ENCODE measurements around the gene HYAL4. TPM values are rescaled to one million over a fixed set of nuclear protein-coding genes. Genes with fewer than 3 reads are reported as not detected.
"Not testable (repeated sequence)": the region's sequence is repeated elsewhere in the genome, so short reads cannot be mapped to it uniquely, and the experiment has no call there.

HYAL4 gene
- polyA plus RNA-seq, 1 of the 3 experiments (the other 2 are of a cell fraction): not detected

GRCh38 chr7:123883154-123883553 lies 38.2 kb downstream of the HYAL4 start:
- Histone ChIP-seq H3K27ac (ENCODE audit: low read depth in 2 of 2, low read length in 1 of 2) (no peak overlapping the region), H3K9me2 (no peaks in the 10 kb centered on the region), H3K9me3 (no peaks in the 10 kb centered on the region), H3K79me2 (ENCODE audit: insufficient read depth) (no peaks in the 10 kb centered on the region), H3F3A (replicated peaks; ENCODE audit: insufficient read depth) (no peaks in the 10 kb centered on the region), H4K20me1 (ENCODE audit: insufficient read depth) (no peaks in the 10 kb centered on the region), H3K4me3 (ENCODE audit: low read depth in 2 of 2, low read length in 1 of 2) (no peak overlapping the region), H3K4me1 (ENCODE audit: control insufficient read depth in 1 of 2, insufficient read depth in 2 of 2, low read depth in 1 of 2, low read length in 1 of 2) (no peaks in the 10 kb centered on the region), H3K4me2 (no peak overlapping the region), H3K36me3 (replicated peaks in 1 of 2; ENCODE audit: control insufficient read depth in 1 of 2, insufficient read depth in 2 of 2, low read length in 1 of 2) (no peaks in the 10 kb centered on the region), H3K9ac (no peak overlapping the region), H2AFZ (ENCODE audit: low read depth) (no peak overlapping the region), H3K27me3 (ENCODE audit: insufficient read depth) (no peaks in the 10 kb centered on the region)
- TF ChIP-seq IRF3 (IDR thresholded peaks at IDR 0.05; ENCODE audit: low read depth, low read length): no peak
- TF ChIP-seq FOXM1 (IDR thresholded peaks at IDR 0.05; ENCODE audit: low read depth): no peak
- TF ChIP-seq NFIC (IDR thresholded peaks at IDR 0.05; ENCODE audit: borderline replicate concordance): no peak
- no peak for TF ChIP-seq TCF12 (IDR thresholded peaks at IDR 0.05)
- no peak for TF ChIP-seq NRF1 (IDR thresholded peaks at IDR 0.05; ENCODE audit: low read depth, low read length)
- no peak for TF ChIP-seq MXI1 (IDR thresholded peaks at IDR 0.05; ENCODE audit: low read depth, low read length)
- no peak for TF ChIP-seq CTCF (IDR thresholded peaks at IDR 0.05)
- no peak for TF ChIP-seq FOSL2 (IDR thresholded peaks at IDR 0.05; ENCODE audit: borderline replicate concordance, low read depth)
- TF ChIP-seq POLR2AphosphoS5 (IDR thresholded peaks at IDR 0.05; ENCODE audit: low read depth, low read length): no peak
- ChIA-PET CTCF (no interaction called here), POLR2A (no interaction called here)
- DNase-seq: no peak

- no peaks in the 10 kb centered on the region for H3K4me1 ChIP-seq (ENCODE audit: control insufficient read depth in 1 of 2, insufficient read depth in 2 of 2, low read depth in 1 of 2, low read length in 1 of 2)
- no peaks in the 10 kb centered on the region for H3K79me2 ChIP-seq (ENCODE audit: insufficient read depth)
- H3K4me2 ChIP-seq: no peak overlapping the region
- no peak for TF ChIP-seq GABPA (IDR thresholded peaks at IDR 0.05; ENCODE audit: low read depth)
- no peak for TF ChIP-seq MXI1 (IDR thresholded peaks at IDR 0.05; ENCODE audit: low read depth, low read length)
- no peak for TF ChIP-seq FOXM1 (IDR thresholded peaks at IDR 0.05; ENCODE audit: low read depth)
- no peak for TF ChIP-seq NFIC (IDR thresholded peaks at IDR 0.05; ENCODE audit: borderline replicate concordance)
- TF ChIP-seq, protein P1, sequence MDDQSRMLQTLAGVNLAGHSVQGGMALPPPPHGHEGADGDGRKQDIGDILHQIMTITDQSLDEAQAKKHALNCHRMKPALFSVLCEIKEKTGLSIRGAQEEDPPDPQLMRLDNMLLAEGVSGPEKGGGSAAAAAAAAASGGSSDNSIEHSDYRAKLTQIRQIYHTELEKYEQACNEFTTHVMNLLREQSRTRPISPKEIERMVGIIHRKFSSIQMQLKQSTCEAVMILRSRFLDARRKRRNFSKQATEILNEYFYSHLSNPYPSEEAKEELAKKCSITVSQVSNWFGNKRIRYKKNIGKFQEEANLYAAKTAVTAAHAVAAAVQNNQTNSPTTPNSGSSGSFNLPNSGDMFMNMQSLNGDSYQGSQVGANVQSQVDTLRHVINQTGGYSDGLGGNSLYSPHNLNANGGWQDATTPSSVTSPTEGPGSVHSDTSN (IDR thresholded peaks at IDR 0.05): no peak
- TF ChIP-seq, protein P2, sequence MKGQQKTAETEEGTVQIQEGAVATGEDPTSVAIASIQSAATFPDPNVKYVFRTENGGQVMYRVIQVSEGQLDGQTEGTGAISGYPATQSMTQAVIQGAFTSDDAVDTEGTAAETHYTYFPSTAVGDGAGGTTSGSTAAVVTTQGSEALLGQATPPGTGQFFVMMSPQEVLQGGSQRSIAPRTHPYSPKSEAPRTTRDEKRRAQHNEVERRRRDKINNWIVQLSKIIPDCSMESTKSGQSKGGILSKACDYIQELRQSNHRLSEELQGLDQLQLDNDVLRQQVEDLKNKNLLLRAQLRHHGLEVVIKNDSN (IDR thresholded peaks at IDR 0.05; ENCODE audit: borderline replicate concordance, low read depth): no peak
- no peak for TF ChIP-seq NRF1 (IDR thresholded peaks at IDR 0.05; ENCODE audit: low read depth, low read length)
- no peak for TF ChIP-seq ELF1 (IDR thresholded peaks at IDR 0.05)
- TF ChIP-seq SIN3A (IDR thresholded peaks at IDR 0.05; ENCODE audit: borderline replicate concordance, low read depth, low read length): no peak
- no peak for TF ChIP-seq USF2 (IDR thresholded peaks at IDR 0.05; ENCODE audit: borderline replicate concordance, low read depth, low read length)
- TF ChIP-seq TEAD4 (IDR thresholded peaks at IDR 0.05; ENCODE audit: borderline replicate concordance, insufficient read depth): no peak
- no peak overlapping the region for H3K9ac ChIP-seq
- no peak overlapping the region for H2AFZ ChIP-seq (ENCODE audit: low read depth)
- H3F3A ChIP-seq (replicated peaks; ENCODE audit: insufficient read depth): no peaks in the 10 kb centered on the region
- H3K36me3 ChIP-seq (replicated peaks in 1 of 2; ENCODE audit: control insufficient read depth in 1 of 2, insufficient read depth in 2 of 2, low read length in 1 of 2): no peaks in the 10 kb centered on the region
- no peak for DNase-seq
- no peaks in the 10 kb centered on the region for H3K9me2 ChIP-seq
- H3K9me3 ChIP-seq: no peaks in the 10 kb centered on the region
- POLR2A ChIA-PET: no interaction called here
- no peak overlapping the region for H3K27ac ChIP-seq (ENCODE audit: low read depth in 2 of 2, low read length in 1 of 2)
- CTCF ChIA-PET: interaction anchor here (1.4 kb wide), 1 partner anchor 16 kb away, joined by 4 read pairs; no protein-coding TSS in a partner anchor
- no peak overlapping the region for H3K4me3 ChIP-seq (ENCODE audit: low read depth in 2 of 2, low read length in 1 of 2)
- H3K27me3 ChIP-seq (ENCODE audit: insufficient read depth): no peaks in the 10 kb centered on the region
- H4K20me1 ChIP-seq (ENCODE audit: insufficient read depth): no peaks in the 10 kb centered on the region
Measured at GRCh38 chr7:123888192-123888591, 43.2 kb downstream of the HYAL4 start.

- H4K20me1 ChIP-seq (ENCODE audit: insufficient read depth); POLR2A ChIA-PET: not testable (repeated sequence)
Measured at GRCh38 chr7:123894753-123895152, 49.8 kb downstream of the HYAL4 start.

More at GRCh38 chr7:123894753-123895152, 49.8 kb downstream of the HYAL4 start:
- DNase-seq; H3K9me3 ChIP-seq; H3K27me3 ChIP-seq (ENCODE audit: insufficient read depth); CTCF ChIA-PET; H3K27ac ChIP-seq (ENCODE audit: low read depth in 2 of 2, low read length in 1 of 2); H3K4me1 ChIP-seq (ENCODE audit: control insufficient read depth in 1 of 2, insufficient read depth in 2 of 2, low read depth in 1 of 2, low read length in 1 of 2); H3K4me2 ChIP-seq; H3K79me2 ChIP-seq (ENCODE audit: insufficient read depth); H2AFZ ChIP-seq (ENCODE audit: low read depth); H3K4me3 ChIP-seq (ENCODE audit: low read depth in 2 of 2, low read length in 1 of 2); H3K9me2 ChIP-seq; H3F3A ChIP-seq (replicated peaks; ENCODE audit: insufficient read depth); H3K36me3 ChIP-seq (replicated peaks in 1 of 2; ENCODE audit: control insufficient read depth in 1 of 2, insufficient read depth in 2 of 2, low read length in 1 of 2); H3K9ac ChIP-seq: not testable (repeated sequence)
- 68% methylated on average over 9 of the region's 10 CpGs for WGBS (ENCODE audit: low lambda C conversion rate)

Measured in SK-N-SH (cell line).